MCF 10A (cell line): ENCODE results near the gene ZEB1. TPM values are rescaled to one million over a fixed set of nuclear protein-coding genes. Genes with fewer than 3 reads are reported as not detected.
"Not testable (repeated sequence)": the region's sequence is repeated elsewhere in the genome, so short reads cannot be mapped to it uniquely, and the experiment has no call there.

Experiments
- BruUV-seq: library from RNA; stranded (reverse); fragments of 400-500 nt; replicated peaks from 2 replicates; lab custom pipeline; 2021; lab: Mats Ljungman, UMichigan
- CTCF ChIA-PET: fragments of 300-600 bp; sonication (Branson Sonifier 250); formaldehyde crosslinking; extraction: SDS; loops from one replicate; lab custom pipeline; 2021; ENCODE audit warnings: antibody characterized with exemption, inconsistent platforms; lab: Yijun Ruan, JAX
- POLR2A ChIA-PET: fragments of 300-600, 350-650 bp; sonication (Branson Sonifier 250); formaldehyde crosslinking; extraction: SDS; loops from one replicate; lab custom pipeline; 2020; ENCODE audit warnings: antibody characterized with exemption, inconsistent platforms; lab: Yijun Ruan, JAX
- DNase-seq: peaks from one replicate; pipeline ENCODE4 v3.0.0-alpha.2; 2018; ENCODE audit not compliant: unreplicated experiment
- H3K27ac Mint-ChIP-seq: one replicate; pipeline ENCODE4 v1.8.0; 2022; ENCODE audit warnings: mild to moderate bottlenecking, low read depth, mixed read lengths; ENCODE audit not compliant: unreplicated experiment
- H3K27me3 Mint-ChIP-seq: one replicate; pipeline ENCODE4 v1.8.0; 2022; ENCODE audit warnings: mixed read lengths; ENCODE audit not compliant: insufficient read depth, unreplicated experiment
- H3K36me3 Mint-ChIP-seq: one replicate; pipeline ENCODE4 v1.8.0; 2022; ENCODE audit warnings: mild to moderate bottlenecking, moderate library complexity, mixed read lengths; ENCODE audit not compliant: insufficient read depth, unreplicated experiment
- H3K4me1 Mint-ChIP-seq: one replicate; pipeline ENCODE4 v1.8.0; 2022; ENCODE audit warnings: mixed read lengths; ENCODE audit not compliant: insufficient read depth, unreplicated experiment
- H3K4me3 Mint-ChIP-seq: one replicate; pipeline ENCODE4 v1.8.0; 2022; ENCODE audit warnings: mild to moderate bottlenecking, moderate library complexity, mixed read lengths; ENCODE audit not compliant: unreplicated experiment
- H3K9me3 Mint-ChIP-seq: one replicate; pipeline ENCODE4 v1.8.0; 2022; ENCODE audit warnings: mixed read lengths; ENCODE audit not compliant: unreplicated experiment
- intact Hi-C: fragments of 100-400 bp; cut with micrococcal nuclease; formaldehyde crosslinking; loops from 2 replicates; pipeline ENCODE4 v1.14.1; 2022
- total RNA-seq: library from RNA; stranded (reverse); gene quantifications from 2 replicates; pipeline ENCODE4 v1.2.3, GENCODE V29; 2022
- TF ChIP-seq, protein P1 (sequence below): fragments of 200-600 bp; IDR thresholded peaks from one replicate; pipeline ENCODE4 v1.8.0; 2022; ENCODE audit warnings: antibody characterized with exemption, mild to moderate bottlenecking; ENCODE audit not compliant: unreplicated experiment

ZEB1 gene
- total RNA-seq, 1 experiment from 2014 or later, result 15.1 TPM

DNA sequence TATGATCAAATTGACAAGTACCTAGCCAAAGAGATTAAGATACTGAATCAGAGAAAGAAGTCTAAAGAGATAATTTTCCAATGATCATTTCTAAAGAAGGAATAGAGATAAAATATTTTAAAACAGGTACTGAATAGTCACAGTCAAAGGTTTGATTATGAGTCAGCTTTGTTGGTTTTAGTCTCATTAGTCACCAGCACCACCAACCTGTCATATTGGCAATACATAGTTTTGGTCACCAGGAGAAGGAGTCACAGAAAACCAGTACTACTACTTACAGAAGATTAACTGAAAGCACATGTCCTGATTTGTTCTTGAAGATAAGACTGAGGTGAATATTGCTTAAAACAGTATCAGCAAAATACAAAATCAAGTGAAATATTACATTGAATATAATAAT lies 34.6 kb downstream of the ZEB1 start:
- Mint-ChIP-seq H3K36me3 (no peaks in the 10 kb centered on the region), H3K4me3 (no peak overlapping the region), H3K9me3 (no peaks in the 10 kb centered on the region), H3K27ac (peak overlapping the region; percentile 66), H3K4me1 (peaks cover 25% of the 10 kb centered on the region), H3K27me3 (no peaks in the 10 kb centered on the region)
- DNase-seq, result peak; percentile 67
- CTCF ChIA-PET, result interaction anchor here (0.7 to 1.0 kb wide), 2 partner anchors 14 to 384 kb away, joined by 3 read pairs; no protein-coding TSS in a partner anchor
- no TSS peak for BruUV-seq
- intact Hi-C loops, result no loop called here
- POLR2A ChIA-PET, result interaction anchor here (0.6 to 1.5 kb wide), 2 partner anchors 322 to 443 kb away, joined by 3 read pairs; partner anchors contain the start of gene ZNF438
- TF ChIP-seq, protein P1, sequence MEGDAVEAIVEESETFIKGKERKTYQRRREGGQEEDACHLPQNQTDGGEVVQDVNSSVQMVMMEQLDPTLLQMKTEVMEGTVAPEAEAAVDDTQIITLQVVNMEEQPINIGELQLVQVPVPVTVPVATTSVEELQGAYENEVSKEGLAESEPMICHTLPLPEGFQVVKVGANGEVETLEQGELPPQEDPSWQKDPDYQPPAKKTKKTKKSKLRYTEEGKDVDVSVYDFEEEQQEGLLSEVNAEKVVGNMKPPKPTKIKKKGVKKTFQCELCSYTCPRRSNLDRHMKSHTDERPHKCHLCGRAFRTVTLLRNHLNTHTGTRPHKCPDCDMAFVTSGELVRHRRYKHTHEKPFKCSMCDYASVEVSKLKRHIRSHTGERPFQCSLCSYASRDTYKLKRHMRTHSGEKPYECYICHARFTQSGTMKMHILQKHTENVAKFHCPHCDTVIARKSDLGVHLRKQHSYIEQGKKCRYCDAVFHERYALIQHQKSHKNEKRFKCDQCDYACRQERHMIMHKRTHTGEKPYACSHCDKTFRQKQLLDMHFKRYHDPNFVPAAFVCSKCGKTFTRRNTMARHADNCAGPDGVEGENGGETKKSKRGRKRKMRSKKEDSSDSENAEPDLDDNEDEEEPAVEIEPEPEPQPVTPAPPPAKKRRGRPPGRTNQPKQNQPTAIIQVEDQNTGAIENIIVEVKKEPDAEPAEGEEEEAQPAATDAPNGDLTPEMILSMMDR, result peak; percentile 14

DNA sequence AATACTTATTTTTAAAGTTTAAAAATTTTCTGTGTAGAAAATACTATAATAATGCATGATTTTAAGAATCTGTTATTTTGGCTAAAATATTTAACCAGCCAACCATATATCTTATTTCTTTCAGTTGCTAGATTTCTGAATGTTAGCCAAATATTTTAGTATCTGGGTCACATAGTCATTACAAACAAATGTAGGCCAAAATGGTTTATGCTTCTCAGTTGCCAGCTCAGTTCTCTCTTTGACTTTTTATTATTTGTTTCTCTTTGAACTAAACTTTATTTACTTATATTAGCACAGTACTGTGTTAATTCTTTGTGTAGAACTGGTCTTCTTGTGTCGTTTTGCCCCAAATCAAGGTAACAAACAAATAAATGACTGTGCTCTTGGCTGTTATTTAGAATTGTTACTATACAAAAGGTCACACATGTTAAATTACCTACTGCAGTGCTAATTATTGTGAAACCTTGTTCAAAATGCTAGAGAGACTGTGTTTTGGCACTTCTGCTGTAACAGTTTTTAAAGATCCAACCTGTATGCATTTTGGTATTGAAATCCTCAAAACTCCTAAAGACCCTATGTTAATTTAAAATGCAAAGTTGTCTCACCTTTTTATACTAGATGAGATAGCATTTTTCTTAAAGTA lies 39.8 kb downstream of the ZEB1 start:
- H3K4me1 Mint-ChIP-seq, result peaks cover 28% of the 10 kb centered on the region
- intact Hi-C loops, result no loop called here
- H3K9me3 Mint-ChIP-seq, result no peaks in the 10 kb centered on the region
- TF ChIP-seq, protein P1, result no peak
- BruUV-seq, result no TSS peak
- POLR2A ChIA-PET, result interaction anchor here (0.7 to 1.1 kb wide), 2 partner anchors 11 to 23 kb away, joined by 3 to 4 read pairs; no protein-coding TSS in a partner anchor
- peak overlapping the region; percentile 42 for H3K27ac Mint-ChIP-seq
- H3K4me3 Mint-ChIP-seq, result no peak overlapping the region
- CTCF ChIA-PET, result interaction anchor here (0.7 kb wide), 1 partner anchor 329 kb away, joined by 4 read pairs; no protein-coding TSS in a partner anchor
- peaks cover 7% of the 10 kb centered on the region for H3K36me3 Mint-ChIP-seq
- no peak for DNase-seq
- H3K27me3 Mint-ChIP-seq, result no peaks in the 10 kb centered on the region

DNA sequence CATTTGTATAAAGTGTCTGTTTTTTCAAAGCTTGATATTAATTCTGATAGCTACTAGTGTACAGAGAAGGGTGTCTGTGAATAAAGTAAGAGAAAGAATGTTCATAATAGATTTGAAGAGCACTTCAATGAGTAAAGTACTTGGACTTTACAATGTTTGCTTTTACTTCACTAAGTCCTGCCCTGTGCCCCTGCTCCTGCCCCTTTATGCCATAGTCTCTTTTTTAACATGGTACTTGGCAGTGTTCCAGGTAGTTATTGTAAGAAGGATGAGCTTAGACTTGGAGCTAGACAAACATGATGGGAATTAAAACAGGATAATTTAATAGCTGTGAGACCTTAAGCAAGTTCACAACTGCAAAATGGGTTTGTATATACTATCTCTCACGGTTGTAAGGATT lies 41.0 kb downstream of the ZEB1 start:
- intact Hi-C loops, result no loop called here
- H3K4me3 Mint-ChIP-seq, result no peak overlapping the region
- TF ChIP-seq, protein P1, result no peak
- BruUV-seq, result no TSS peak
- peaks cover 25% of the 10 kb centered on the region for H3K4me1 Mint-ChIP-seq
- no peaks in the 10 kb centered on the region for H3K27me3 Mint-ChIP-seq
- peak overlapping the region; percentile 42 for H3K27ac Mint-ChIP-seq
- DNase-seq, result peak; percentile 15
- CTCF ChIA-PET, result interaction anchor here (0.6 kb wide), 1 partner anchor 45 kb away, joined by 3 read pairs; no protein-coding TSS in a partner anchor
- no peaks in the 10 kb centered on the region for H3K9me3 Mint-ChIP-seq
- POLR2A ChIA-PET, result interaction anchor here (1.5 kb wide), 1 partner anchor 31 kb away, joined by 4 read pairs; no protein-coding TSS in a partner anchor
- H3K36me3 Mint-ChIP-seq, result peaks cover 7% of the 10 kb centered on the region

GRCh38 chr10:31361475-31361874 lies 42.5 kb downstream of the ZEB1 start:
- BruUV-seq, intact Hi-C loops, DNase-seq, POLR2A ChIA-PET, H3K27me3 Mint-ChIP-seq, H3K9me3 Mint-ChIP-seq, H3K36me3 Mint-ChIP-seq, CTCF ChIA-PET, H3K27ac Mint-ChIP-seq, H3K4me3 Mint-ChIP-seq: not testable (repeated sequence)
- H3K4me1 Mint-ChIP-seq, result peaks cover 18% of the 10 kb centered on the region
